Glutamatergic neuron (in vitro differentiated cells): ENCODE data around the gene DEXI. TPM values are rescaled to one million over a fixed set of nuclear protein-coding genes. Genes with fewer than 3 reads are reported as not detected.
"Not testable (repeated sequence)": the region's sequence is repeated elsewhere in the genome, so short reads cannot be mapped to it uniquely, and the experiment has no call there.

Experiments used
- DNase-seq: peaks from one replicate; pipeline ENCODE4 v3.0.0; 2022
- H3K27ac Mint-ChIP-seq: one replicate; pipeline ENCODE4 v1.8.0; 2020; ENCODE audit warnings: mild to moderate bottlenecking, mixed read lengths, inconsistent platforms; ENCODE audit not compliant: unreplicated experiment
- H3K27me3 Mint-ChIP-seq: one replicate; pipeline ENCODE4 v1.8.0; 2020; ENCODE audit warnings: mild to moderate bottlenecking, moderate library complexity, mixed read lengths, inconsistent platforms; ENCODE audit not compliant: unreplicated experiment
- H3K36me3 Mint-ChIP-seq: one replicate; pipeline ENCODE4 v1.8.0; 2020; ENCODE audit warnings: mild to moderate bottlenecking, mixed read lengths, inconsistent platforms; ENCODE audit not compliant: unreplicated experiment
- H3K4me1 Mint-ChIP-seq: one replicate; pipeline ENCODE4 v1.8.0; 2020; ENCODE audit warnings: mild to moderate bottlenecking, low read depth, mixed read lengths, inconsistent platforms; ENCODE audit not compliant: unreplicated experiment
- H3K4me3 Mint-ChIP-seq: one replicate; pipeline ENCODE4 v1.8.0; 2020; ENCODE audit warnings: mild to moderate bottlenecking, mixed read lengths, inconsistent platforms; ENCODE audit not compliant: unreplicated experiment
- H3K9me3 Mint-ChIP-seq: one replicate; pipeline ENCODE4 v1.8.0; 2020; ENCODE audit warnings: mild to moderate bottlenecking, moderate library complexity, mixed read lengths, inconsistent platforms; ENCODE audit not compliant: unreplicated experiment
- CTCF ChIP-seq: fragments of 200-600 bp; sonication (generic); IDR thresholded peaks from one replicate; pipeline ENCODE4 v1.5.0; 2021; ENCODE audit not compliant: partially characterized antibody, unreplicated experiment
- total RNA-seq: library from RNA; stranded (reverse); fragmentation: NEBNext Ultra II Directional; extraction: Animal tissue kit (Norgen Biotek cat#: 25700); gene quantifications from one replicate; pipeline ENCODE4 v1.2.1, GENCODE V29; 2021; ENCODE audit not compliant: unreplicated experiment

DEXI gene
- total RNA-seq, 1 donor from 2014 or later: 37.3 TPM

GRCh38 chr16:10927497-10928112 lies 14.7 kb downstream of the DEXI start:
- no peak for DNase-seq
- Mint-ChIP-seq H3K36me3 (no peaks in the 10 kb centered on the region), H3K27ac (no peak overlapping the region), H3K4me3 (no peak overlapping the region), H3K9me3 (no peaks in the 10 kb centered on the region), H3K4me1 (no peaks in the 10 kb centered on the region), H3K27me3 (peaks cover 6% of the 10 kb centered on the region)
- no peak for TF ChIP-seq CTCF

- no peak for DNase-seq
- H3K4me3 Mint-ChIP-seq: no peak overlapping the region
- no peaks in the 10 kb centered on the region for H3K36me3 Mint-ChIP-seq
- H3K27me3 Mint-ChIP-seq: peaks cover 6% of the 10 kb centered on the region
- no peak overlapping the region for H3K27ac Mint-ChIP-seq
- no peak for TF ChIP-seq CTCF
- no peaks in the 10 kb centered on the region for H3K9me3 Mint-ChIP-seq
- no peaks in the 10 kb centered on the region for H3K4me1 Mint-ChIP-seq
These were observed 15.4 kb downstream of the DEXI start for GRCh38 chr16:10926867-10927266.

GRCh38 chr16:10926094-10926493 lies 16.2 kb downstream of the DEXI start:
- no peak for TF ChIP-seq CTCF
- H3K27ac Mint-ChIP-seq: no peak overlapping the region
- H3K27me3 Mint-ChIP-seq: peaks cover 7% of the 10 kb centered on the region

GRCh38 chr16:10925285-10925684 lies 17.0 kb downstream of the DEXI start:
- H3K27me3 Mint-ChIP-seq, H3K4me1 Mint-ChIP-seq, DNase-seq, H3K9me3 Mint-ChIP-seq, H3K4me3 Mint-ChIP-seq, H3K27ac Mint-ChIP-seq, H3K36me3 Mint-ChIP-seq: not testable (repeated sequence)

More at GRCh38 chr16:10926094-10926493, 16.2 kb downstream of the DEXI start:
- Mint-ChIP-seq H3K4me1 (no peaks in the 10 kb centered on the region), H3K9me3 (no peaks in the 10 kb centered on the region), H3K36me3 (no peaks in the 10 kb centered on the region), H3K4me3 (no peak overlapping the region)
- no peak for DNase-seq

GRCh38 chr16:10923650-10924214 lies 18.5 kb downstream of the DEXI start:
- no peaks in the 10 kb centered on the region for H3K4me1 Mint-ChIP-seq
- H3K9me3 Mint-ChIP-seq: no peaks in the 10 kb centered on the region
- TF ChIP-seq CTCF: no peak
- no peak overlapping the region for H3K4me3 Mint-ChIP-seq
- peaks cover 2% of the 10 kb centered on the region for H3K27me3 Mint-ChIP-seq
- no peak overlapping the region for H3K27ac Mint-ChIP-seq
- no peak for DNase-seq
- H3K36me3 Mint-ChIP-seq: no peaks in the 10 kb centered on the region
